Stomach smooth muscle (tissue), 2 donors: ENCODE results near the gene ATXN1.
"Not testable (repeated sequence)": the region's sequence is repeated elsewhere in the genome, so short reads cannot be mapped to it uniquely, and the experiment has no call there.

Source experiments
- H3K27ac ChIP-seq: one replicate; pipeline ENCODE4 v1.7.0; 2013; ENCODE audit warnings: mild to moderate bottlenecking, low read length, inconsistent platforms
- H3K27me3 ChIP-seq, 2 donors: one replicate each; pipeline ENCODE4 v1.7.0; 2013; ENCODE audit warnings: low read length in 2 of 2; ENCODE audit not compliant: insufficient read depth in 2 of 2, control insufficient read depth in 1 of 2
- H3K36me3 ChIP-seq, 2 donors: one replicate each; pipeline ENCODE4 v1.7.0; 2013; ENCODE audit warnings: low read length in 2 of 2; ENCODE audit not compliant: control insufficient read depth in 2 of 2, insufficient read depth in 2 of 2
- H3K4me1 ChIP-seq: one replicate; pipeline ENCODE4 v1.7.0; 2013; ENCODE audit warnings: low read length; ENCODE audit not compliant: control insufficient read depth, insufficient read depth
- H3K4me3 ChIP-seq, 2 donors: one replicate each; pipeline ENCODE4 v1.7.0; 2013; ENCODE audit warnings: low read length in 2 of 2
- H3K9ac ChIP-seq, 2 donors: one replicate each; pipeline ENCODE4 v1.7.0; 2013; ENCODE audit warnings: low read length in 2 of 2, mild to moderate bottlenecking in 1 of 2
- H3K9me3 ChIP-seq, 2 donors: one replicate each; pipeline ENCODE4 v1.7.0; 2013; ENCODE audit warnings: low read length in 2 of 2; ENCODE audit not compliant: control insufficient read depth in 2 of 2
- donor health status: healthy.
- donor health status: Pancreatic carcinoma.

Gene ATXN1

DNA sequence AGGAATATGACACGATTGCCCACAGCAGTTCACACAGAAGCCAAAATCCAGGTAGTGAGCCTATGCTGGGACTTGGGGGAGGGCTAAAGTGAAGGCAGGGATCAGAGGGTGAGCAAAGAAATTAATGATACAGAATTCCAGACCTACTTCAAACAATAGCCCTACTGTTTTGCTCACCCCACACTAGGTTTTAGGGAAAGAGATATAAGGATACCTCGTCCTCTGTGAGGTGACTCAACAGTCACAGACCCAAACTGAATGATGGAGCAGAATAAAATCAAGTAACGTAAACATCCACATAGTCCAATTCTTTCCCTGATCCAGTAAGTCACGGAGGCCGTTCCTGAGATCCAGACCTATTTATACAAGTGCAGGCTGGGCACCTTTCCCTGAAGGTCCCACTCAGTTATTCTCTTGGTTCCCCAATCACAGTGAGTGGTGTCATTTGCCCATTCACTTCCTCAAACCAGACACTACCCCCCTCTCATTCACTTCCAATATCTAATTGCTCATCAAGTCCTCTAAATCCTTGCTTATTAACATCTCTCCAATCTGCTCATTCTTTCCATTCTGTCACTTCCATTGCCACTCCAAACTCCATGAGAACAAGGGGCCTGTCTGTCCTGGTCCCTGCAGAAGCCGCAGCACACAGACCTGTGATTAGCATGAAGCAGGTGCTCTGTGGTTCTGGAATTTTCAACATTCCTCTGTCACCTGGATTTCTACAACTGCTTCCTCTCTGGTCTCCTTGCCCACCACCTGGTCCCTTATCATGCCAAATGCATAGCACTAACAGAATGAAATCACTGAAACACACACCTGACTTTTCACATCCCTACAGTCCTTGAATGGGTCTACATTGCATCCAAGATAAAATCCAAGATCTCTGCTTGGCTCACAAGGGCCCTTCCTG, 55.9 kb downstream of the ATXN1 start:
- no peak overlapping the region for H3K9ac ChIP-seq
- H3K27ac ChIP-seq, result no peak overlapping the region
- H3K27me3 ChIP-seq, result no peaks in the 10 kb centered on the region
- H3K4me3 ChIP-seq, result peak overlapping the region; percentile 57 to 68
- H3K36me3 ChIP-seq, result no peaks in the 10 kb centered on the region
- H3K4me1 ChIP-seq, result peaks cover 29% of the 10 kb centered on the region
- no peaks in the 10 kb centered on the region for H3K9me3 ChIP-seq

DNA sequence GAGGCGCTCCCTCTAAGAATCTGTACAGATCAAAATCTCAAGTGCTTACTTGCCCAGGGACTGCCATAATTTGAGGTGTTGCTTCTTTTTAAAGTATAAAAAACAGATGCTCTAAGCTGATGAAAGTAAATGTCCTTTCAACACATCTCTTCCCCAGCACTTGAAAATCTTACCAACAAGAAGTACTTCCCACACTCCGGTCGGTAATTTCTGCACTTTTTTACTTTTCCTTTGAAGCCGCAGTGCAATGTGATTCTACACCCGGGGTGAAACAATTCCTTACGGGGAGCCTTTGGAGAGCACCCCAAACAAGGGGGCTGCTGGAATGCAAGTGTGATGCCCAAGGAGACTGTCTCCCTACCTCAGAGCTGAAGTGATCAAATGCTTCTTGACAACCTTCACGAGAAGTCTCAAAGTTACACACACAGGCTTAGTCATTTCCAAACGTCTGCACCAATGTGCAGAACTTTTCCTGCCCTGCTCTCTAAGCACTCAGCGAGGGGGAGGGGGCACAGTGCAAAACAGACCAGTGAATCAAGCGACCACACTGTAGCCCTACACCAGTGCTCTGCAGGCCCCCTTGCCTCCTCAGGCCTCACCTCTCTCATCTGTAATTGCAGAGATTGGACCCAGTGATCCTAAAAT, 56.7 kb downstream of the ATXN1 start:
- Histone ChIP-seq H3K4me3 (peak overlapping the region; percentile 57 to 68), H3K36me3 (no peaks in the 10 kb centered on the region), H3K9ac (peak overlapping the region; percentile 30 to 42)

DNA sequence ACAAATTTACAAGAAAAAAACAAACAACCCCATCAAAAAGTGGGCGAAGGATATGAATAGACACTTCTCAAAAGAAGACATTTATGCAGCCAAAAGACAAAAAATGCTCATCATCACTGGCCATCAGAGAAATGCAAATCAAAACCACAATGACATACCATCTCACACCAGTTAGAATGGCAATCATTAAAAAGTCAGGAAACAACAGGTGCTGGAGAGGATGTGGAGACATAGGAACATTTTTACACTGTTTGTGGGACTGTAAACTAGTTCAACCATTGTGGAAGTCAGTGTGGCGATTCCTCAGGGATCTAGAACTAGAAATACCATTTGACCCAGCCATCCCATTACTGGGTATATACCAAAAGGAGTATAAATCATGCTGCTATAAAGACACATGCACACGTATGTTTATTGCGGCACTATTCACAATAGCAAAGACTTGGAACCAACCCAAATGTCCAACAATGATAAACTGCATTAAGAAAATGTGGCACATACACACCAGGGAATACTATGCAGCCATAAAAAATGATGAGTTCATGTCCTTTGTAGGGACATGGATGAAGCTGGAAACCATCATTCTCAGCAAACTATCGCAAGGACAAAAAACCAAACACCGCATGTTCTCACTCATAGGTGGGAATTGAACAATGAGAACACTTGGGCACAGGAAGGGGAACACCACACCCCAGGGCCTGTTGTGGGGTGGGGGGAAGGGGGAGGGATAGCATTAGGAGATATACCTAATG, 58.5 kb downstream of the ATXN1 start:
- H3K4me1 ChIP-seq, result peaks cover 37% of the 10 kb centered on the region
- not testable (repeated sequence) for H3K36me3 ChIP-seq, H3K27me3 ChIP-seq, H3K9me3 ChIP-seq, H3K27ac ChIP-seq, H3K4me3 ChIP-seq, H3K9ac ChIP-seq

More for the DNA sequence above, 56.7 kb downstream of the ATXN1 start:
- Histone ChIP-seq H3K4me1 (peaks cover 33% of the 10 kb centered on the region), H3K9me3 (no peaks in the 10 kb centered on the region), H3K27me3 (no peaks in the 10 kb centered on the region), H3K27ac (peak overlapping the region; percentile 37)

DNA sequence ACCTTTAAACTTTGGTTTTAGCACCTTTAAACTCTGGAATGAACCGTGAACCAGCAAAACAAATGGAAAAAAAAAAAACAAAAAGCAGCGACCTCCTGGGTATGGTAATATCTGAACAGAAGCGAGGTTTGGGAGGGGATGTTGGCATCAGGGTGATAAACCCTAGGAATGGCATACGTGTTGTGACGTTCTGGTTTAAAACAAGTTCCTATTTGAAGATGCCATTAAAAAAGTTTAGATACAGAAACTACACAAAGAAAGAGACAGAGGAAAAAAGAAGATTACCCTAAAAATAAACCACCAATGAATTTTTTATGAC, 60.4 kb downstream of the ATXN1 start:
- Histone ChIP-seq H3K27ac (peak overlapping the region; percentile 69), H3K9ac (peak overlapping the region; percentile 72 to 75)

DNA sequence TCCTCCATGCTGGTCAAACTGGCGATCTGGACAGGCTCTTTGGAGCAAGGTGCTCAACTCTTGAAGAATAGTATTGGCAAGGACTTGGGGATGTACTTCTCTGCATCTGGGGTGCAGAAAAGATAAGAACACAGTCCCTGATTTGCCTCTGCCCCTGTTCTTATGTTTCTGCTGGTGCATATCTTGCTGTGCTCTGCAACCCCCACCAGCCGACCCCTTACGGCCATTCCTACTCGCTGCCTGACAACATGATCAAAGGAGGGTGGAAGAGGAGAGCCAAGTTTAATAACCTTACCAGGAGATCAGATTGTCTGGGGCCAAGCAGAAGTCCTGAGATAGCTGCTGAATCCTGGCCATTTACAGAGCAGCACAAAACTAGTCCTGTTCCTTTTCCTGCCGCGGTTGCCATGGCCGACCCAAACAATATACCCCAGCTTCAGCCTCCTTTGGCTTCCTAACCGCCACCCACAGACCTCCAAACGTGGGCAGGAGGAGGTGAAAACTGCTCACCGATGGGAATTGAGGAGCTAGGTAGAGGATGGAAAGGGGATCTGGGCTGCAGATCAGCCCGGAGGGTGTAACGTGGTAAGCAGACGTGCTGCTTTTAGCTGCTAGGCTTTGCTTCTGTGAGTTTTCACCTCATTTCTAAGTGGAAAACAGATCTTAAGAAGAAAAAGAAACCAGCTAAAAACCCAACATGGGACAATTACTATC, 60.9 kb downstream of the ATXN1 start:
- peak overlapping the region; percentile 69 for H3K27ac ChIP-seq
- peak overlapping the region; percentile 72 to 75 for H3K9ac ChIP-seq
- H3K4me1 ChIP-seq, result peaks cover 35% of the 10 kb centered on the region
- H3K9me3 ChIP-seq, result no peaks in the 10 kb centered on the region
- H3K27me3 ChIP-seq, result no peaks in the 10 kb centered on the region
- H3K4me3 ChIP-seq, result peak overlapping the region; percentile 55 to 76
- H3K36me3 ChIP-seq, result no peaks in the 10 kb centered on the region

More for the DNA sequence above, 60.4 kb downstream of the ATXN1 start:
- Histone ChIP-seq H3K9me3 (no peaks in the 10 kb centered on the region), H3K4me1 (peaks cover 39% of the 10 kb centered on the region), H3K27me3 (no peaks in the 10 kb centered on the region), H3K36me3 (no peaks in the 10 kb centered on the region), H3K4me3 (peak overlapping the region; percentile 55 to 76)

DNA sequence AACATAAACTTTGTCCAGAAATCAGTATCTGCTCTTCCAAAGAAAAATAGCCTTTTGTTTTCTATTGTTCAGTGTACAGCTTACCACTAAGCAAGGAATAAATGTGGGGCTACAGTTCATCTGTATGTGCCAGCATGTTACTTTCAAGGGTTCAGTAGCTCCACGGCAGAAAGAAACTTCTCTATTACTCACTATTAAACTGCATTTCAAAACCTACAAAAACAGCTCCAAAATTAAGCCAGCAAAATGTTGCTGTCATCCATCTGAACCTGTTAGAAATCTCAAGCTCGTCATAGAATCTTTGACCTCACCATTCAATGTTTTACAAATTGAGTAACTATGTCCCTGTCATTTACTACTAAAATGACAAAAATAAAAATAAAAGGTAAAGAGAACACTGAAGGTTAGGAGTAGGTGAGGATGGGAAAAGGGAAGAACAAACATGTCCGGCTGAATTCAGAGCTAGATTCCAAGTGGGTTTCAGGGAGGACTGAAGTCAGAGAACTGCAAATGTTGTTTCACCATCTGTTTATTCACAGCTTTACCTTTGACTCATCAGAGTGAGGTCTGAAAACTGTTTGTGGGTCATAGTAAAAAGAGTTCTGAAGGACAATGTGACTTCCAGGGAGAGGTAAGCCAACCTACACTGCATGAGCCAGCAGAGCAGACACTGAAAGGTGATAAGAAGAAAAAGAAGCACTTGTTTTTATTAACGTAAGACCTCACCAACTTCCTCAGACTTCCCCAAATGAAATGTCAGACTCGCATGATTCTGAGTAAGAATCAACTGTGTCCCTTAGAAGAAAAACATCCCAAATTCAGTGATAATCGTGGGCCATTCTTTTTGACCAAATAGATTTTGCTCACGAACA, 62.0 kb downstream of the ATXN1 start:
- Histone ChIP-seq H3K9me3 (no peaks in the 10 kb centered on the region), H3K27ac (peak overlapping the region; percentile 3), H3K4me1 (peaks cover 28% of the 10 kb centered on the region), H3K36me3 (no peaks in the 10 kb centered on the region), H3K4me3 (peak overlapping the region in 1 of 2 donors; percentile 29), H3K27me3 (no peaks in the 10 kb centered on the region), H3K9ac (no peak overlapping the region)

DNA sequence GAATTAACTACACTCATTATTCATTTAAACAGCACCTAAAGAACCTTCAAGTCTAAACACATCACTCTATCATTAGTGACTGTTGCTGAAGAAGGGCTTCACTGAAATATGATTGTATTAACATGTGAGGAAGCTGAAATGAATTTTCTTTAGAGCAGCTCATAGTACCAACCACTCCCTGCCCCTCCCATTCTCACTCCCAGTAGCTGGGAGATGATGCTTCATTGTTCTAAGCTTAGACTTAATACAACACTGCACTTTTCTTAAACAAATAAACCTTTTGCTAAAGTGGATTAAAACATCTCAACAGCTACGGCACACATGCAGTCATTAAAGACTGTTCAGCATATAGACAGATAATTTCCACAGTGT, 63.1 kb downstream of the ATXN1 start:
- Histone ChIP-seq H3K36me3 (no peaks in the 10 kb centered on the region), H3K27ac (no peak overlapping the region), H3K4me1 (peaks cover 22% of the 10 kb centered on the region), H3K9ac (no peak overlapping the region), H3K9me3 (no peaks in the 10 kb centered on the region), H3K4me3 (peak overlapping the region in 1 of 2 donors; percentile 35), H3K27me3 (no peaks in the 10 kb centered on the region)

DNA sequence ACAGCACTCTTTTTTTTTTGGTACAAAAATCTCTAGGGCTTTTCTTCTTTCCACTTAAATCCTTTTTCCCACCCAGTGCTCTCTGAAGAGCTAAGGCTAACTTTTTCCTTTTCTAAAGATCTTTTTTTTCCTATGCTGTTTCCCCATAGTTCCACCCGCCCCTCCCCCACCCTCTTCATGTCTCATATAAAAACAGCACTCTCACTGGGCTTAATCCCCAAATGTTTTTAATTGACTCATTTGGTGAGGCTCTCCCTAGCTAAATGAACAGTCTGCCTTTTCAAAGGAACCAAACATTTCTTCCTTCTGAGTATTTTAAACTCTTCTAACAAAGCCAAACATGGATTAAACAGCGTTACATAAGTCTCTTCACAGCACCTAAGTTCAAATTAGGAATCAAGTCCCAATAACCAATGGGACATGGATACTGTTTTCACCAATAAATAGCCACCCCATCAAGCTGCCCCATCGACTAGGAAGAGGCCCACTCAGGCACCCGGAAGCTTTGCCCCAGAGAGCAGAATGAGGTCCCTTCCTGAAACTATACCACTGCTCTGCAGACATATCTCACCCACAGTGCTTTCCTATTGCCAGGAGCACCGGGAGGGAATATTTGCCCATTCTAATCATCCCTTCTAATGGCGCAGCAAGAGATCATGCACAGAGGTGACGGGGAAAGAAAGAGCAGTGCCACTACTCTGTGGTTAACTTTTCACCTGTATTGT, 63.7 kb downstream of the ATXN1 start:
- H3K36me3 ChIP-seq, result no peaks in the 10 kb centered on the region
- no peaks in the 10 kb centered on the region for H3K27me3 ChIP-seq
- peak overlapping the region in 1 of 2 donors; percentile 35 for H3K4me3 ChIP-seq
- peak overlapping the region; percentile 2 for H3K27ac ChIP-seq
- H3K4me1 ChIP-seq, result peaks cover 22% of the 10 kb centered on the region
- no peak overlapping the region for H3K9ac ChIP-seq
- H3K9me3 ChIP-seq, result no peaks in the 10 kb centered on the region

DNA sequence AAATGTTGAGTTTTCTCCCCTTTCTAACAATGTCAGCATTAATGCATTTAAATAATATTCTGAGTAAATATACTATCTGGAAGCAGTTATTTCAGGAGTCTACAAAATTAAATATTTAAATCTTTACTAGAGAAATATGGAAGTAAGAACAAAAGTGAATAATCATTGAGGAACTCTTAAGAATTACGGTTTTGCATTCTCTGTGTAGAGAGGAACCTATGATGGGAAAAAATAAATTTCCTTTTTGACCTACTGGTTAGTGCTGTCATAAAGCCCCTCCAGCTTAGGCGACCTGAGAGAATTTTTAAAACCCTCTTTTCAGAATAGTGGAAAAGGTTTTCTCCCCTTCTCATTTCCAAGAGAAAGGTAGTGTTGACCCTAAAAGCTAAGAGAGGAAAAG, 64.8 kb downstream of the ATXN1 start:
- Histone ChIP-seq H3K36me3 (no peaks in the 10 kb centered on the region), H3K4me3 (no peak overlapping the region), H3K9me3 (no peaks in the 10 kb centered on the region), H3K4me1 (peaks cover 22% of the 10 kb centered on the region), H3K9ac (no peak overlapping the region), H3K27ac (no peak overlapping the region), H3K27me3 (no peaks in the 10 kb centered on the region)
